Karpas-422 (cell line): ENCODE results near the gene SOBP. TPM values are rescaled to one million over a fixed set of nuclear protein-coding genes. Genes with fewer than 3 reads are reported as not detected.

Experiments
- DNase-seq: peaks from one replicate; pipeline ENCODE4 v3.0.0-alpha.2; 2015
- H2AFZ ChIP-seq: fragments of 200-600 bp; sonication (generic); 2 replicates; pipeline ENCODE4 v1.6.1; 2014; ENCODE audit warnings: antibody characterized with exemption, low read length, mixed read lengths
- H3K27ac ChIP-seq: fragments of 200-600 bp; sonication (generic); 2 replicates; pipeline ENCODE4 v1.5.1; 2014; ENCODE audit warnings: mild to moderate bottlenecking, low read length, moderate library complexity
- H3K27me3 ChIP-seq: fragments of 200-600 bp; sonication (generic); 2 replicates; pipeline ENCODE4 v1.6.1; 2014; ENCODE audit warnings: low read length, mixed read lengths
- H3K36me3 ChIP-seq: fragments of 200-600 bp; sonication (generic); 2 replicates; pipeline ENCODE4 v1.6.1; 2014; ENCODE audit warnings: low read length, mixed read lengths; ENCODE audit not compliant: insufficient read depth
- H3K4me1 ChIP-seq: fragments of 200-600 bp; sonication (generic); 2 replicates; pipeline ENCODE4 v1.6.1; 2014; ENCODE audit warnings: mild to moderate bottlenecking, low read length, mixed read lengths
- H3K4me2 ChIP-seq: fragments of 200-600 bp; sonication (generic); 2 replicates; pipeline ENCODE4 v1.6.1; 2014; ENCODE audit warnings: low read length, low read depth, mild to moderate bottlenecking; ENCODE audit not compliant: poor library complexity, severe bottlenecking
- H3K4me3 ChIP-seq: fragments of 200-600 bp; sonication (generic); 2 replicates; pipeline ENCODE4 v1.5.1; 2014; ENCODE audit warnings: mild to moderate bottlenecking, antibody characterized with exemption, low read length, mixed read lengths
- H3K79me2 ChIP-seq: fragments of 200-600 bp; sonication (generic); 2 replicates; pipeline ENCODE4 v1.6.1; 2014; ENCODE audit warnings: mild to moderate bottlenecking, low read length, mixed read lengths
- H3K9ac ChIP-seq: fragments of 200-600 bp; sonication (generic); 2 replicates; pipeline ENCODE4 v1.6.0; 2014; ENCODE audit warnings: low read length
- H3K9me2 ChIP-seq: fragments of 200-600 bp; sonication (generic), shearing (Covaris generic); replicated peaks from 2 replicates; pipeline ENCODE4 v1.6.0; 2014; ENCODE audit warnings: mild to moderate bottlenecking, low read length, moderate library complexity; ENCODE audit not compliant: insufficient read depth
- H3K9me3 ChIP-seq: fragments of 300-700, 200-600 bp; sonication (generic); 2 replicates; pipeline ENCODE4 v1.6.1; 2014; ENCODE audit warnings: low read length, mixed read lengths
- H4K20me1 ChIP-seq: fragments of 200-600 bp; sonication (generic); 2 replicates; pipeline ENCODE4 v1.6.1; 2014; ENCODE audit warnings: mild to moderate bottlenecking, antibody characterized with exemption, low read length, low read depth; ENCODE audit not compliant: insufficient read depth
- total RNA-seq: library from RNA; depleted of rRNA; stranded (reverse); fragments of >200 nt; shearing (Covaris generic); gene quantifications from 2 replicates; pipeline ENCODE4 v1.2.3, GENCODE V29; 2014; ENCODE audit warnings: low replicate concordance

The SOBP gene
- total RNA-seq, 1 experiment from 2014 or later = 17.8 TPM

DNA sequence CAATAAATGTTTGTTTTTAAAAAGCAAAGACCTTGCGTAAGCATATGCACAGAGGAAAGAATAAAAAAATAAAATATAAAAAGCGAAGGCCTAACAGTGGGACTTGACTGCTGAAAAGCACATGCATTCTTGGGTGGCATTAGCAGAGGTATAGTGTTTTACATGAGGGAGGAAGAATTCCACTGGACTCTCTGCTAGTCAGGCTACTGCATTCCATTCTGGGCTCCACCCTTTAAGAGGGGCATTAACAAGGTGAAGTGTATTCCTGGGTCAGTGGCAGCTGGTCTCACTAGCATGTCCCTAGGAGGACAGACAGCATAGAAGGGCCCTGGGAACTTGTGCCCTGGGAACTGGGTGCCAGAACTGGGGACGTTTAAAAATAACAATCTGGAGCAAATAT lies 134.1 kb downstream of the SOBP start:
- Histone ChIP-seq H3K36me3 (no peaks in the 10 kb centered on the region), H3K27me3 (no peaks in the 10 kb centered on the region), H3K4me1 (peaks cover 61% of the 10 kb centered on the region), H4K20me1 (no peaks in the 10 kb centered on the region), H3K4me2 (no peak overlapping the region), H3K9me3 (no peaks in the 10 kb centered on the region), H3K79me2 (peaks cover 91% of the 10 kb centered on the region), H3K4me3 (no peak overlapping the region), H3K9ac (no peak overlapping the region), H2AFZ (no peak overlapping the region), H3K27ac (0 out of 2 replicates have a peak overlapping the region, but pooled peaks have one; percentile 44), H3K9me2 (no peaks in the 10 kb centered on the region)
- no peak for DNase-seq

DNA sequence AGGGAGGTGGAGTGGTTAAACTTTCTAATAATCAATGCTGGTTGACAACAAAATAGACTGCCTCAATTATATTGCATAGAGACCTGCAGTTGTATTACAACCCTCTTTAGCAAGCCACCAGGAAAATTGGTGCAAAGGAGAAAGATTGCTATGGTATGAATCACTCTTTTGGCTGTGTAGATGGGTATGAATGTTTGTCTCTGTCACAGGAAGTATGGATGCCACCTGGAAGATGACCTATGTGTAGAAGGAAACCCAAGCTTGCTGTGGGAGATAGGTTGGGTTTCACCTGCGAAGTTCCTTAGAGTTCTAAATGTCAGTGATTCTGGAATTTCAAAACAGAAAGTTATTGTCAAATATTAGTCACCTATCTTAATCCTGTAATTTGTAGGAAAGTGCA lies 134.6 kb downstream of the SOBP start:
- DNase-seq = no peak
- Histone ChIP-seq H3K27ac (no peak overlapping the region), H3K36me3 (no peaks in the 10 kb centered on the region), H3K79me2 (peaks cover 90% of the 10 kb centered on the region), H4K20me1 (no peaks in the 10 kb centered on the region), H3K4me1 (peaks cover 56% of the 10 kb centered on the region), H3K4me3 (no peak overlapping the region), H2AFZ (no peak overlapping the region), H3K9me3 (no peaks in the 10 kb centered on the region), H3K4me2 (no peak overlapping the region), H3K9me2 (no peaks in the 10 kb centered on the region), H3K27me3 (no peaks in the 10 kb centered on the region), H3K9ac (no peak overlapping the region)

DNA sequence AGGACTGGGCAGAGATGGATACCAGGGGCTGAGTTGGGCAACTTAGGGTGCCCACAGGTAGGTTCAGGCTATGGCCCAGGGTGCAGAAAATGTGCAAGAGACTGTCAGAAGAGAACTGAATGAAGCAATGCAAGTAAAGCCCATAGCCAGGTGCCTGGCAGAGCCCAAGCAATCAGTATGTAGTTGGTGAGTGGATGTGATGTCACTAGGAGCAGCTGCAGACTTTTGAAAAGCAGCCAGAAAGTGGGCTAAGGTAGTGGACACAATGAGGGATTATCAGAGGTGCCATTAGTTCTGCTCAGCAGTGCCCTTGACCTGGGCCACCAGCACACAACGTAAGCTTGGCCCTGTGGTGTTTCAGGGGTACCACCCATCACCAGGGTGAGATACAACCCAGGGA lies 135.3 kb downstream of the SOBP start:
- H3K9me2 ChIP-seq = no peaks in the 10 kb centered on the region
- no peaks in the 10 kb centered on the region for H3K9me3 ChIP-seq
- H3K9ac ChIP-seq = no peak overlapping the region
- no peaks in the 10 kb centered on the region for H3K36me3 ChIP-seq
- no peak for DNase-seq
- peaks cover 91% of the 10 kb centered on the region for H3K79me2 ChIP-seq
- no peak overlapping the region for H3K4me2 ChIP-seq
- no peaks in the 10 kb centered on the region for H3K27me3 ChIP-seq
- peaks cover 49% of the 10 kb centered on the region for H3K4me1 ChIP-seq
- no peak overlapping the region for H3K27ac ChIP-seq
- H2AFZ ChIP-seq = no peak overlapping the region
- H4K20me1 ChIP-seq = no peaks in the 10 kb centered on the region
- H3K4me3 ChIP-seq = no peak overlapping the region

DNA sequence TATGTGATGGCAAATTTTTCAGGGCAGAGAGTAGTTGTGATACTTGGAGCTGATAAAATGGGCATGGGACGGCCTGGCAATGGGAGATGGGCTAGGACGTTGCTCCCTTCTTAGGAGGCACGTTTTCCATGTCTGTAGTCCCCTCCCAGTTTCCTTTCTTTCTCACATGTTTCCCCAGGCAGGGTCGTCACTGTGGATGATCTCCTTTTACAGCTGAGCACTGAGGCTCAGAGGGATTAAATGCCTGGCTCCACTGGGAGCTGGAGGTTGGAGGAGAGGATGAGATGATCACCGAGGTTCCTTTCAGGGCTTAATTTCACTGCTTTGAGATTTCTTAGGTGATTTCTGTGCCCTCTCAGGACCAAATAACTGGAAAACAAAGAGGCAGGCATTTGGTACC lies 136.7 kb downstream of the SOBP start:
- Histone ChIP-seq H3K4me3 (no peak overlapping the region), H3K27ac (no peak overlapping the region), H3K79me2 (peaks cover 85% of the 10 kb centered on the region), H3K9ac (no peak overlapping the region), H3K4me2 (no peak overlapping the region), H3K36me3 (no peaks in the 10 kb centered on the region), H2AFZ (no peak overlapping the region), H3K27me3 (no peaks in the 10 kb centered on the region), H4K20me1 (no peaks in the 10 kb centered on the region), H3K9me2 (no peaks in the 10 kb centered on the region), H3K9me3 (no peaks in the 10 kb centered on the region), H3K4me1 (peaks cover 35% of the 10 kb centered on the region)
- no peak for DNase-seq

DNA sequence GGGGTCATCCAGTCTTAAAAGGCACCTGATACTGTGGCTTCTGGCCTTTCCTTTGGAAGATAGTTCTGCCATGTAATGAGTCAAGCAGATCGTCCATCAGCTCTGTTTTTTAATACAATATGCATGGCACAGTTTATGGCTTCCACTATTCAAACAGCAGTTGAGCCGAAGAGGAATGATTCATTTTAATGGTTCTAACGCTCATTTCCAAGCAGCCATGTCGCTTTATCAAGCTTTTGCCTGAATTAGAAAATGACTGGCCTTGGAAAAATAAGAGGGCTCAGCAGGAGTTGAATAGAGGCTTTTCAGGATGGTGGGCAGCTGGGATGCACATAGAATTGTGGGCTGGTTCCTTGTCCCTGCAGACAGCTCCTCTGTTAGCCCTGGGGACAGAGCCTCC lies 138.1 kb downstream of the SOBP start:
- peaks cover 83% of the 10 kb centered on the region for H3K79me2 ChIP-seq
- 0 out of 2 replicates have a peak, but pooled peaks cover 1% of the 10 kb centered on the region for H3K36me3 ChIP-seq
- H3K4me2 ChIP-seq = no peak overlapping the region
- no peak overlapping the region for H3K4me3 ChIP-seq
- H3K4me1 ChIP-seq = peaks cover 22% of the 10 kb centered on the region
- H4K20me1 ChIP-seq = no peaks in the 10 kb centered on the region
- H3K9me3 ChIP-seq = no peaks in the 10 kb centered on the region
- no peak overlapping the region for H3K27ac ChIP-seq
- no peak for DNase-seq
- H3K9me2 ChIP-seq = no peaks in the 10 kb centered on the region
- H3K9ac ChIP-seq = no peak overlapping the region
- H3K27me3 ChIP-seq = no peaks in the 10 kb centered on the region
- H2AFZ ChIP-seq = no peak overlapping the region

DNA sequence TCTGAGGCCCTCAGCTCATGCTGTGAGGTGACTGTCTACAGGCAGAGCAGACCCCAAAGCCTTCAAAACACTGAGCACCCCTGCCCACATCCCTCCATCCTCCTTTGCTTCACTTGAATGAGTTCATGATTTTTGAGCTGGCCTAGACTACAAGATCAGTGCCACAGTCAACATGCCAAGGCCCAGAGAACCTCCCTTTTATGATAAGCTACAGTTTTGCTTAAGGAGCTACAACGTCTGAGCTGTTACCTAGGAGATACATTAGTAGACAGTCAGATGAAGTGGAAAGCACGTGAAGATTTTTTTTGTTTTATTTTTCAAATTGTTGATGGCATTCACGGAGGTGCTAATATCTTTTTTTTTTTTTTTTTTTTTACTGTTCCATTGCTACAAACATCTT lies 139.0 kb downstream of the SOBP start:
- Histone ChIP-seq H2AFZ (no peak overlapping the region), H3K9me3 (no peaks in the 10 kb centered on the region), H3K27ac (no peak overlapping the region), H4K20me1 (no peaks in the 10 kb centered on the region), H3K9me2 (no peaks in the 10 kb centered on the region), H3K4me1 (peaks cover 13% of the 10 kb centered on the region), H3K4me3 (no peak overlapping the region), H3K79me2 (peaks cover 81% of the 10 kb centered on the region), H3K36me3 (peaks cover 9% of the 10 kb centered on the region; the same call in 1 of the 2 replicates), H3K27me3 (no peaks in the 10 kb centered on the region), H3K4me2 (no peak overlapping the region), H3K9ac (no peak overlapping the region)
- no peak for DNase-seq

DNA sequence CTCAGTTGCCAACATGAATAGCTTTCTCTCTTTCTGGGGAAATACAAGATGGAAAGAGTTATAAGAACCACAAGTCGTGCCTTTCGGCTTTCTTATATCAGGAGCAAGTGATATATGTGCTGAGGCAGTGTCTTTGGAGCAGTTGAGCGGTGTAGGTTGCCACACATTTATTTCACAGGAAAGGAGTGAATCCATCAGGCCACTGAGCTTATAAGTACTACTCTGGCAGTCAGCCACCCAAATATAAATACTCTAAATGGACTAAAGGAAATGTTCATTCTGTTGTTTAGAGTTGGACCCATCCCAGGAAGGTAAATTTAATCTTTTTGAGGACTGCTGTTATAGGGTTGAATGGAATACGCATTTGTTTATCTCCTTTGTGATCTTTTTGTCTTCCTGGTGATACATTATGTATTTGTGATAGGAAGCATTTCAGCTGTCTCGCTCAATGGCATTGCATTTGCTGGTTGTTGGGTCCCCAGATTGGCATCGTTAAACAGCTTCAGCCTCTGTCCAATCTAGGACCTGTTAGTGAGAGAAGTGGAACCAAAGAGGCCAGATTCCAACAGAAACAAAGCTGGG lies 139.7 kb downstream of the SOBP start:
- Histone ChIP-seq H3K27ac (no peak overlapping the region), H3K9me3 (no peaks in the 10 kb centered on the region), H3K79me2 (peaks cover 73% of the 10 kb centered on the region), H3K4me1 (peaks cover 5% of the 10 kb centered on the region), H3K9me2 (no peaks in the 10 kb centered on the region), H3K36me3 (peaks cover 9% of the 10 kb centered on the region; the same call in 1 of the 2 replicates), H3K4me3 (no peak overlapping the region), H4K20me1 (no peaks in the 10 kb centered on the region), H3K4me2 (no peak overlapping the region), H3K9ac (no peak overlapping the region), H3K27me3 (no peaks in the 10 kb centered on the region), H2AFZ (no peak overlapping the region)
- DNase-seq = no peak

DNA sequence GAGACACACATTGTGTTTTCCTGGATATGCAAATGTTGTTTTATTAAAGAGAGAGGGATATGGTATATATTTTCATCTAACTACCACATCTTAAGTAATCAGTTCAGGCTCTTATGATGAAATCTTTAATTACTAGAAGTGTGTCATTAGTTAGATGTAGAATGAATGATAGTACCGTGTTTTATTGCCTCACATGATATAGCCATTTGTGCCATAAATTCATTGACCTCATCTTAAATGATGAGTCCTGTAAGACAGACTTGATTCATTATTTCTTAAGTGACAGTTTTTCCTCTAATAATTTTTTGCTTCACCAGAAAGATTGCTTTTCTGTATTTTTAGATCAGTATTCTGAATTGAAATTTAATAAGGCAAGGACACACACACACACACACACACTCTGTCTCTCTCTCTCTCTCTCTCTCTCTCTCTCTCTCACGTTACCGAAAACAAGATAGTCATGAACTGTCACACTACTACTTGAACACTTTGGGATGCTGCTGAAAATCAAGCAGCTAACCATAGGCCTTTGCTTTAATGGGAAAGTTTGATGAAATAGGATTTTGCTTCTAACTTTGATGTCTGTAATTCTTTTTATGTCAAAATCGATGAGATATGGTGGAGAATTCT lies 140.5 kb downstream of the SOBP start:
- H3K4me3 ChIP-seq = no peak overlapping the region
- H4K20me1 ChIP-seq = no peaks in the 10 kb centered on the region
- H3K9me2 ChIP-seq = no peaks in the 10 kb centered on the region
- no peaks in the 10 kb centered on the region; the same call in none of the 2 replicates for H3K4me1 ChIP-seq
- H3K9ac ChIP-seq = no peak overlapping the region
- no peaks in the 10 kb centered on the region for H3K27me3 ChIP-seq
- peaks cover 9% of the 10 kb centered on the region; the same call in 1 of the 2 replicates for H3K36me3 ChIP-seq
- peaks cover 67% of the 10 kb centered on the region for H3K79me2 ChIP-seq
- no peaks in the 10 kb centered on the region for H3K9me3 ChIP-seq
- no peak overlapping the region for H3K27ac ChIP-seq
- no peak overlapping the region for H2AFZ ChIP-seq
- H3K4me2 ChIP-seq = no peak overlapping the region
- DNase-seq = no peak
